NCI-H82 treated with DMSO at 0.1 percent for 48 hours (cell line): Measurements from ENCODE around the gene ZNF483.
"Not testable (repeated sequence)": the region's sequence is repeated elsewhere in the genome, so short reads cannot be mapped to it uniquely, and the experiment has no call there.

Source experiments
- DNase-seq: peaks from one replicate; lab custom pipeline; 2025; ENCODE audit not compliant: unreplicated experiment; lab: John Stamatoyannopoulos, UW

The ZNF483 gene

GRCh38 chr9:111542497-111543254 lies 17.7 kb downstream of the ZNF483 start:
- no peak for DNase-seq

- no peak for DNase-seq
Observed at GRCh38 chr9:111548623-111549022, 23.6 kb downstream of the ZNF483 start.

DNA sequence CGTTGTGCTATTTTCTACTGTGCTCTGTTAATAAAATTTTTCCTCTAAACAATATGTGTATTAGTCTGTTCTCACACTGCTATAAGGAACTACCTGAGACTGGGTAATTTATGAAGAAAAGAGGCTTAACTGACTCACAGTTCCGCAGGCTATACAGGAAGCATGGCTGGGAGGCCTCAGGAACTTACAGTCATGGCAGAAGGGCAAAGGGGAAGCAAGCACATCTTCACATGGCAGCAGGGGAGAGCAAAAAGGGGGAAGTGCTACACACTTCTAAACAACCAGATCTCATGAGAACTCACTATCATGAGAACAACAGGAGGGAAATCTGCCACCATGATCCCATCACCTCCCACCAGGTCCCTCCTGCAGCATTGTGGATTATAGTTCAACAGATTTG lies 30.4 kb downstream of the ZNF483 start:
- not testable (repeated sequence) for DNase-seq

- DNase-seq, result no peak
Observed at GRCh38 chr9:111559000-111559610, 34.1 kb downstream of the ZNF483 start.

DNA sequence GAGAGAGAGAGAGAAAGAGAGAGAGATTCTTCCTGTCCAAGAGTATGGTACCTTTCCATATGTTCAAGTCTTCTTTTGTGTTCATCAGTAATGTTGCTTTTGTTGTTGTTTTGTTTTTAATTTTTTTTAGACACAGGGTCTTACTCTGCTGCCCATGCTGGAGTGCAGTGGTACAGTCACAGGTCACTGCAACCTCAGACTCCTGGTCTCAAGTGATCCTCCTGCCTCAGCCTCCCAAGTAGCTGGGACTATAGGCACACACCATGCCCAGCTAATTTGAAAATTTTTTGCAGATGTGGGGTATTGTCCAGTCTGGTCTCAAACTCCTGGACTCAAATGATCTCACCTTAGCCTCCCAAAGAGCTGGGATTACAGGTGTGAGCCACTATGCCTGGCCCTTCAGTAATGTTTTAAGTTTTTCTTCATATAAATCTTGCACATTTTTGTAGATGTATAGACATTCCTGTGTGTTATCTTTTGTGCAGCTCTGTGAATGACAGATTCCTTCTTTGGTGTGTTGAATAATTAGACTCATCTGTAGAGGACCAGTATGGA lies 36.3 kb downstream of the ZNF483 start:
- DNase-seq, result no peak

GRCh38 chr9:111566234-111566633 lies 41.3 kb downstream of the ZNF483 start:
- no peak for DNase-seq

DNA sequence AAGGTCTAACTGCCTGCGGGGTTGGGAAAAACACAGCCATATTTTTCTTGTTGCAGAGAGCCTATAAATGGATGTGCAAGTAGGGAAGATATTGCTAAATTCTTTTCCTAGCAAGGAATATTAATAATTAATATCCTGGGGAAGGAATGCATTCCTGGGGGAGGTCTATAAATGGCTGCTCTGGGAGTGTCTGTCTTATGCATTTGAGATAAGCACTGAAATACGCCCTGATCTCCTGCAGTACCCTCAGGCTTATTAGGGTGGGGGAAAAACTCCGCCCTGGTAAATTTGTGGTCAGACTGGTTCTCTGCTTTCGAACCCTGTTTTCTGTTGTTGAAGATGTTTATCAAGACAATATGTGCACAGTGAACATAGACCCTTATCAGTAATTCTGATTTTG lies 43.1 kb downstream of the ZNF483 start:
- not testable (repeated sequence) for DNase-seq

DNA sequence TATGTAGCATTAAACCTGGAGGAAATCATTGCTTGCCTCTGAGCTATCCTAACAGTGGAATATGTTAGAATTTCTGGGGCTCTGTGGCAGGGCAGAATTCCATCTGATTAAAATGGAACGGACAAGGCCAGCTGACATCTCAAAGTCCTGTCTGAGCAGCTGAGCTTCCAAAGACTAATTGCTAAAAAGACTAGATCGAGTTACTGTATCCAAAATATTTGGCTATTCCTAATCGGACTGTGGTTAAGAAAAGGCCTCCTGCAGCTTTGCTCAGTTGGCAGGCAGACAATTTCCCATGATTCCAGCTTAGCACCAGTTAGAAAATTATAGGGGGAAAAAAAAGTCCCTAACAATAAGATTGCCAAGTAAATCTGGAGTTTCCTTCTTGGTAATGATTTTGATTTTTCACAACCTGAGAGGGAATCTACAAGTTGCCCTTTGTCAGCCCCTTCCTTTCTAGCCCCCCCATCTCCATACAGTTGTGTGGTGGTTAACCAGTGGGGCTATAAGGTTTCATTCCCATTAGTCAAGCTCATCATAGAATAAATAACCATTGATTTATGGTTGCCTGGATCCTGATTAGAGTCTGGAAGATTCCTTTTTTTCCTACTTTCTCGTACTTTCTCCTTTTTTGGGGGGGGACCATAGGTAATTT lies 48.1 kb downstream of the ZNF483 start:
- no peak for DNase-seq

DNA sequence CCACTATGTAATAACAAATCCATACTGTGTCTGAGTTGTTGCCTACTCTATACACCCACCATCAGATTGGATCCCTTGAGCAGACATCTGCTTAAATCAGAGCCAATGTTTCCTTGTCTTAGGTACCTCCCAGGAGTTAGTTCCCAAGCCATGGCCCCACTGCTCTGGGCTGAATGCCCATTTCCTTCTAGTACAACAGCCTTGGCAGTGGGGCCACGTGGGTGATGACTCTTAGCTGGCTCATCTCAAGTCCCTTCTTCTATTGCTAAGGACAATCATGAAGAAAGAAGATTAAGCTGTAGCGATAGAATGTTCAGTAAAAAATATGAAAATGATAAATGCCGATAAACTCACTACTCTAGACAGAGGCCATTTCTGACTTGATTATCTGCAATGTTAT lies 57.9 kb downstream of the ZNF483 start:
- DNase-seq, result no peak

GRCh38 chr9:111586378-111586777 lies 61.4 kb downstream of the ZNF483 start:
- DNase-seq, result no peak

DNA sequence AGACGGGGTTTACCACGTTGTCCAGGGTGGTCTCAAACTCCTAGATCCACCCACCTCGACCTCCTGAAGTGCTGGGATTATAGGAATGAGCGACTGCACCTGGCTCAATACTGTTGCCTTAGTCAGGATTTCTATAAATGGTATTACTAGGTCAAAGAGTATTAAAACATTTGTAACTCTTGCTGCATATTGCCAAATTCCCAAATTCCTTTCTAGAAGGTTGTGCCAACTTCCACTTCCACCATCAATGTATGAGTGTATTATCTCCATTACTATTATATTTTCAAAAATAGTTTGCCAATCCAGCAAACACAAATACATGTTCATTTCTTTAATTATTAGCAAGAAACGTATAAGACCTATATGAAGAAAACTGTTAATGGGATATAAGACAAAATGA lies 63.9 kb downstream of the ZNF483 start:
- DNase-seq, result no peak

DNA sequence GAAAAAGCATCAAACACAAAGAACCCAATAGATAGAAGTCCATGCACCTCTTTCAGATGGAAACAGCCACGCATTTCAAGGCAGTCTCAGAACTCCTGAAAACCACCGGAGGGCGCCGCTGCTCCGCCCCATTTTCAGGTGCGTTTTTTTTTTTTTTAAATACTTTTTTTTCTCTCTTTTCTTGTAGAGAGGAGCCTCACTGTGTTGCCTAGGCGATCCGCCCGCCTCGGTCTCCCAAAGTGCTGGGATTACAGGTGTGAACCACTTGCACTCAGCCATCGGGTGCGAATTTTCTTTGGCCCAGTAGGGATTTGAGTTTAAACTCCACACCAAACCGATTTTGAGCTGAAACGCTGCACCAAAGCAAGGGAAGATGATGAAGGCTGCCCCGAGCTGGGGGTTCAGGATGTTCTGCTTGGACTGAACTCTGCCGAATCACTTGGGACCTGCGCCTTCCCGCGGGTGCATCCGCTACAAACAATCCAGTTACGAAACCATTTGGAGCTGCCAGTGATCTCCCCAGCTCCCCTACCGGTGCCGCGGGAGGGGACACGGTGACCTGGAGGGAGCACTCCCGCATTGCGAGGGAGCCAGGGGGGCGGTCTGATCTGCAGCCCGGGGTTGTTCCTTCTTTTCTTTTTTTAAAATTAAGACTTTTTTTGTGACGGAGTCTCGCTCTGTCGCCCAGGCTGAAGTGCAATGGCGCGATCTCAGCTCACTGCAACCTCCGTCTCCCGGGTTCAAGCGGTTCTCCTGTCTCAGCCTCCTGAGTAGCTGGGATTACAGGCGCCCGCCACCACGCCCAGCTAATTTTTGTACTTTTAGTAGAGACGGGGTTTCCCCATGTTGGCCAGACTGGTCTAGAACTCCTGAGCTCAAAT lies 73.1 kb downstream of the ZNF483 start:
- no peak for DNase-seq

DNA sequence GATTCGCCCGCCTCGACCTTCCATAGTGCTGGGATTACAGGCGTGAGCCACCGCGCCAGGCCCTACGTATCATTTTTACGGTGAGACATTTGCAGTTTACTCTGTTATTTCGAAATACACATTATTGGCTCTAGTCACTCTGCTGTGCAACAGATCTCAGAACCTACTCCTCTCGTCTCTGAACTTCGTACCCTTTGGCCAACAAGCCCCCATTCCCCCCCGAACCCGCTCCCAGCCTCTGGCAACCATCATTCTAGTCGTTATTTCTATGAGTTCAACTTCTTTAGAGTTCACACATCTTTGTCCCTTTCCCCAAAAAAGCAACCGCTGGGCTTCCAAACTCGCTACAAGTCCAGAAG lies 73.7 kb downstream of the ZNF483 start:
- DNase-seq, result no peak

DNA sequence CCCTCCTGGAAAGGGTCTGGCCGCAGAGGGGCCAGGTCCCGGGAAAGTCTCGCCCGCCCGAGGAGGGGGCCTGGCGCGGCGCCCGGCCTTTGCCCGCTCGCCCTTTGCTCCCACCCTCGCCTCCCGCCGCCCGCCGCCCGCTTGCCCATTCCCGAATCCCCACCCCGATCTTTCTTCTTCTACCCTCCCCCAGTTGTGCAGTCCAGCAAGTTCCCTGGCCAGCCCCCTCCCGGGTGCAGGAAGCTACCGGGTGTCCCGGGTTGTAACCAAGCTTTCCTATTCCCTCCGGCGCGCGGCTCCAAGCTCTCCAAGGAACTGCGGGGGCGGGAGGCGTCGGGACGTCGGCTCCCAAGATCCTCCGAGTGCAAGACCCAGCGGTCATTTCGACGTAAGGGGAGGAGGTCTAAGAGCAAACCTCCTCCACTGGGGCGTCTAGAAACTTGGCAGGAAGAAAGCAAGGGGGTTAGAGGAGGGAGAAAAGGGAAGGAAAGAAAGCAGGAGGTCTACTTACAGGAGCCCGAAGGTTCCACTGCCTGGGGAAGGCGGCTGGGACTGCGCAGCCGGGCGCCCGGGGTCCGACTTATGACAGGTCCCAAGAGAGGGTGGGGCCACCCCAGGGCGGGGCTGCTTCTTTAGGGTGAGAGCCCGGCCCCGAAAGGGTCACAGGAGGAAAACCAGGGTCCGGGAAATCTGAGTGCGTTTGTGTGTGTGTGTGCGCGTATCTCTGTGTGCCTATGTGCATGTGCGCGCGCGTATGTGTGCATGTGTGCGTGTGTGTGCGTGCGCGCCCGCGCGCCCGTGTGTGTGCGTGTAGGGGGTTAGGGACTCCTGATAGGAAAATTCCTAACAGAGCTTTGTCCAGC lies 74.3 kb downstream of the ZNF483 start, which contains the start of gene PTGR1:
TSS of gene PTGR1 (minus strand) at position 556 of the 863 bp plus-strand sequence. CDS start 2,225 bp downstream, outside the sequence.
- no peak for DNase-seq

- no peak for DNase-seq
Observed at GRCh38 chr9:111599955-111600343, 75.0 kb downstream of the ZNF483 start.

- DNase-seq, result no peak
Observed at GRCh38 chr9:111601237-111602018, 76.4 kb downstream of the ZNF483 start.

GRCh38 chr9:111603041-111603440 lies 78.1 kb downstream of the ZNF483 start:
- no peak for DNase-seq

- DNase-seq, result no peak
Observed at GRCh38 chr9:111604054-111604615, 79.2 kb downstream of the ZNF483 start.

- no peak for DNase-seq
Observed at GRCh38 chr9:111605041-111605559, 80.1 kb downstream of the ZNF483 start.
